NCI-H2081 (cell line): ENCODE measurements around the gene RASIP1.
"Not testable (repeated sequence)": the region's sequence is repeated elsewhere in the genome, so short reads cannot be mapped to it uniquely, and the experiment has no call there.

Source experiments
- DNase-seq, 2 experiments: peaks; one replicate each; lab custom pipeline; 2025; lab: John Stamatoyannopoulos, UW

Gene RASIP1

GRCh38 chr19:48713041-48713863, 27.2 kb downstream of the RASIP1 start:
- DNase-seq: no peak

DNA sequence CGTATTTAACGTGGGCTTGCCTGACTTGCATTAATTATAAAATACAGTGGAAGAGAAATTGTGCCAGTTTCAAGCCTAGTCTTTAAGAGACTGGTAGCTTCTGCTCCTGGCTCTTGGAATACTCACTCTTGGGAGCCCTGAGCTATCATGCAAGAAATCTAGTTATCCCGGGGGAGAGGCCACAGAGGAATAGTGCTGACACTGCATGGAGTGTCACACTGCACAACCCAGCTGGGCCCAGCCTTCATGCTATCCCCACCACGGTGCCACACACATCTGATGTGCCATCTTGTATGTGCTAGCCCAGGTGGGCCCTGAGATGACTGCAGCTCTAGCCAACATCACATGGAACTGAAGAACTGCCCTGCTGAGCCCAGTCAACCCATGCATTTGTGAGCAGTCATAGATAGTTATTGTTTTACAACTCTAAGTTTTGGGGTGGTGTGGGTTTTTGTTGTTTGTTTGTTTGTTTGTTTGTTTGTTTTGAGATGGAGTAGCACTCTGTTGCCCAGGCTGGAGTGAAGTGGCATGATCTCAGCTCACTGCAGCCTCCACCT, 29.2 kb downstream of the RASIP1 start:
- DNase-seq: no peak

- DNase-seq: no peak
These were observed 31.9 kb downstream of the RASIP1 start for GRCh38 chr19:48708471-48708870.

GRCh38 chr19:48705431-48705830, 35.0 kb downstream of the RASIP1 start:
- no peak for DNase-seq

- DNase-seq: no peak
These were observed 37.1 kb downstream of the RASIP1 start for GRCh38 chr19:48703316-48703715.

GRCh38 chr19:48702701-48703100, 37.7 kb downstream of the RASIP1 start:
- DNase-seq: no peak

GRCh38 chr19:48698046-48698445, 42.4 kb downstream of the RASIP1 start:
- no peak for DNase-seq

GRCh38 chr19:48696353-48697010, 43.9 kb downstream of the RASIP1 start:
- DNase-seq: peak in 1 of 2 experiments; percentile 52

GRCh38 chr19:48695743-48696352, 44.6 kb downstream of the RASIP1 start, which contains the start of gene FUT2:
Gene FUT2 (plus strand): TSS chr19:48695971. CDS start chr19:48702957, 6,986 bp downstream.
- peak; percentile 61 to 81 for DNase-seq

DNA sequence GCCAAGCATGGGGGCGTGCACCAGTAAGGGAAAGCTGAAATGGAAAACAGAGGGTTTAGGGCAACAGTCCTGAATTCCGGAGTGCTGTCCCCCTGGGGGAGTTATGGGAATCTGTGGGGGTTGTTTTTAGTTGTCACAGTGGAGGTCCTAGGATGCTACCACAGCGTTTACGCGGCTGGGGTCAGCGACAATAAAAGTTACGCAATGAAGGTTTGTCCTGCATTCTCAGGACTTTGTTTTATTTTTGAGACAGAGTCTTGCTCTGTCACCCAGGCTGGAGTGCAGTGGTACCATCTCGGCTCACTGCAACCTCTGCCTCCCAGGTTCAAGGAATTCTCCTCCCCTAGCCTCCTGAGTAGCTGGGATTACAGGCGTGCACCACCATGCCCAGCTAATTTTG, 46.8 kb downstream of the RASIP1 start:
- not testable (repeated sequence) for DNase-seq

DNA sequence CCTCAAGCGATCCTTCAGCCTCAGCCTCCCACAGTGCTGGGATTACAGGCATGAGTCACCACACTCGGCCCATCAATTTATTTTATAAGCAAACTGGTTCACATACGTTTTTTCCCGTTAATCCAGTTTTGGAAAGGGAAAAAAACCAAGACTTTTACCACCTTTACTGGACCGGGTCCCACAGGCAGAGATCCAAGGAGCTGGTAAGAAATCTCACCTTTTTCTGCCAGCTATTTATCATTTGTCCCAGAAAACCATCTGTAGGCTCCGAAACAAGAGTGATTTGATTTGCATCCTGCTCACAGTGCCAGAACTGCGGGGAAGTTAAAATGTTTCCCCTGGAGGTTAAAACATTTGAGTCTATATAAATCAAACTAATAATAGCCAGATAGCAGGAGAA, 51.0 kb downstream of the RASIP1 start:
- no peak for DNase-seq

GRCh38 chr19:48687776-48688175, 52.6 kb downstream of the RASIP1 start:
- no peak for DNase-seq

GRCh38 chr19:48686637-48687036, 53.8 kb downstream of the RASIP1 start:
- not testable (repeated sequence) for DNase-seq

GRCh38 chr19:48686088-48686487, 54.3 kb downstream of the RASIP1 start:
- DNase-seq: no peak

- DNase-seq: no peak
These were observed 54.8 kb downstream of the RASIP1 start for GRCh38 chr19:48685583-48685982.

DNA sequence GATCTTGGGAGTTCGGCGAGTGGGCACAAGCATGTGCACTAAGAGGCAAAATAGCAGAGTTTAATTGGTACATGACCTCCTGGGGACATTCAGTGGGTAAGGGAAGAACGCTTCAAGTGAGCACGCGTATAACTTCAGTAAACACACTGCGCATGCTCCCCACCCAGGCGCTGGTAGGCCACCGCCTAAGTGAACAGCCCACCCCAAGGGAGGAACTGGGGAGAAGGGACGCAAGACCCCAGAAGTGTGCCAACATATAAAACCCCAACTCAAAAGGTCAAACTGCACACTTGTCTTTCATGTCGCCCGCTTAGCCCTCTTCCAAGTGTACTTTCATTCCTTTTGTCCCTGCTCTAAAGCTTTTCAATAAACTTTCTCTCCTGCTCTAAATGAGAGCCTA, 57.1 kb downstream of the RASIP1 start:
- DNase-seq: no peak

DNA sequence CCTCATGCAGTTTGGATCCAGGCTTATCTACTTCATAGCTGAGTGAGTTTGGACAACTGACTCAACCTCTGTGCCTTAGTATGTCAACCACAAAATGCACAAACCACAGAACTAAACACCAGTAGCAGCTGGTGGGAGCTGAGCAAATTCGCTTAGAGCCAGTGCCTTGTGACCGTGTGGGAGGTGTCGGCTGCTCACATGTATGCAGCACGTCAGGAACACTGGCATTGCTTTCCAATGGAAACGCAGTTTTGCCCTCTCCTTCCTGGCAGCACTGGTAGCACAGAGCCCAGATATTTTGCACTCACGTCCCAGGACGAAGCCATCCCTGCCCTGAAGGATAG, 59.3 kb downstream of the RASIP1 start:
- no peak for DNase-seq

DNA sequence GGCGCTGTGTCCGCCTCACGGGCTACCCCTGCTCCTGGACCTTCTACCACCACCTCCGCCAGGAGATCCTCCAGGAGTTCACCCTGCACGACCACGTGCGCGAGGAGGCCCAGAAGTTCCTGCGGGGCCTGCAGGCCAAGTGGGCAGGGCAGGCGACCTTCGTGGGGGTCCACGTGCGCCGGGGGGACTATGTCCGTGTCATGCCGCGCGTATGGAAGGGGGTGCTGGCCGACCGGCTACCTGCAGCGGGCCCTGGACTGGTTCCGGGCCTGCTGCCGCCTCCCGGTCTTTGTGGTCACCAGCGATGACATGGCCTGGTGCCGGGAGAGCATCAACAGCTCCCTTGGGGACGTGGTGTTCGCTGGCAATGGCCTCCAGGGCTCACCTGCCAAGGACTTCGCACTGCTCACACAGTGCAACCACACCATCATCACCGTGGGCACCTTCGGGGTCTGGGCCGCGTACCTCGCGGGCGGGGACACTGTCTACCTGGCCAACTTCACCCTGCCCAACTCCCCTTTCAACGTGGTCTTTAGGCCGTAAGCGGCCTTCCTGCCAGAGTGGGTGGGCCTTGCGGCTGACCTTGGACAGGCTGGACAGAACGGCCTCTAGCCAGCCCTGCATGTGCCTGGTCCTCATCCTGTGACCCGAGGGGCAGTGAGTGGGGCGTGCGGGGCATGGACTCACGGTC, 59.8 kb downstream of the RASIP1 start:
- DNase-seq: no peak

- DNase-seq: not testable (repeated sequence)
These were observed 60.4 kb downstream of the RASIP1 start for GRCh38 chr19:48680006-48680405.

- no peak for DNase-seq
These were observed 62.2 kb downstream of the RASIP1 start for GRCh38 chr19:48678201-48678600.

DNA sequence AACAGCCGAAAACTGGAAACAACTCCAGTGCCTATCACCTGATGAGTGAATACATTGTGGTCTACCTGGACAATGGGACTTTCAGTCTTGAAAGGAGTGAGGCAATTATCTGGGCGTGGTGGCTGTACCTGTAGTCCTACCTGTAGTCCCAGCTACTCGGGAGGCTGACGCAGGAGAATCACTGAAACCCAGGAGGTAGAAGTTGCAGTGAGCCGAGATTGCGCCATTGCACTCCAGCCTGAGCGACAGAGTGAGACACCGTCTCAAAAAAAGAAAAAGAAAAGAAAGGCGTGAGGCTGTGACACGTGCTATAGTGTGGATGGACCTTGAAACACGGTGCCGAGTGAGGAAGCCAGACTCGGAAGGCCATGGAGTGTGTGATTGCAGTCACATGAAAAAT, 63.5 kb downstream of the RASIP1 start:
- peak in 1 of 2 experiments; percentile 21 for DNase-seq

GRCh38 chr19:48676487-48676886, 63.9 kb downstream of the RASIP1 start:
- no peak for DNase-seq
